ENCODE results near the gene KCNH5. TPM values are rescaled to one million over a fixed set of nuclear protein-coding genes. Genes with fewer than 3 reads are reported as not detected.

Gene KCNH5
- total and polyA plus RNA-seq, 2 donors (not counting 1 experiment from before 2014, with no cell fraction given), result 0.03 to 0.83 TPM

GRCh38 chr14:63088865-63089264 is 43.6 kb upstream of the KCNH5 start:
- no peaks in the 10 kb centered on the region for H3K27me3 ChIP-seq (ENCODE audit: control insufficient read depth, insufficient read depth, low read length)
- H4K20me1 ChIP-seq (ENCODE audit: control insufficient read depth, extremely low read depth, insufficient read depth, low read length), result no peaks in the 10 kb centered on the region
- H3K27ac ChIP-seq (ENCODE audit: insufficient read depth, low read length), result no peak overlapping the region
- H3K9ac ChIP-seq (ENCODE audit: insufficient read depth, low read length), result no peak overlapping the region
- H3K4me2 ChIP-seq (ENCODE audit: extremely low read depth, insufficient read depth, low read length), result no peak overlapping the region
- no peaks in the 10 kb centered on the region for H3K9me3 ChIP-seq (ENCODE audit: control insufficient read depth, insufficient read depth, low read depth, low read length)
- TF ChIP-seq CTCF (conservative IDR thresholded peaks at IDR 0.05 in 1 of 2, IDR thresholded peaks at IDR 0.05 in 1 of 2; ENCODE audit: low read depth in 1 of 2, low read length in 2 of 2), result no peak
- no peak for TF ChIP-seq EZH2 (IDR thresholded peaks at IDR 0.05; ENCODE audit: low read length, missing control alignments)
- H3K79me2 ChIP-seq (ENCODE audit: control insufficient read depth, insufficient read depth, low read length), result no peaks in the 10 kb centered on the region
- no peak overlapping the region for H2AFZ ChIP-seq (ENCODE audit: low read length)
- H3K4me1 ChIP-seq (ENCODE audit: control insufficient read depth, extremely low read depth, insufficient read depth, low read length), result no peaks in the 10 kb centered on the region
- no peaks in the 10 kb centered on the region for H3K36me3 ChIP-seq (ENCODE audit: control insufficient read depth, insufficient read depth, low read length)
- no peak overlapping the region for H3K4me3 ChIP-seq (replicated peaks in 1 of 4; ENCODE audit: control extremely low read depth in 1 of 4, insufficient read depth in 1 of 4, low read depth in 3 of 4, low read length in 4 of 4)
- DNase-seq (ENCODE audit: low read depth in 2 of 2), result no peak

GRCh38 chr14:63078569-63078968 is 33.3 kb upstream of the KCNH5 start:
- Histone ChIP-seq H2AFZ (ENCODE audit: low read length) (no peak overlapping the region), H3K4me1 (ENCODE audit: control insufficient read depth, extremely low read depth, insufficient read depth, low read length) (no peaks in the 10 kb centered on the region), H3K4me3 (replicated peaks in 1 of 4; ENCODE audit: control extremely low read depth in 1 of 4, insufficient read depth in 1 of 4, low read depth in 3 of 4, low read length in 4 of 4) (no peak overlapping the region), H3K79me2 (ENCODE audit: control insufficient read depth, insufficient read depth, low read length) (no peaks in the 10 kb centered on the region), H3K27ac (ENCODE audit: insufficient read depth, low read length) (no peak overlapping the region), H3K27me3 (ENCODE audit: control insufficient read depth, insufficient read depth, low read length) (no peaks in the 10 kb centered on the region), H3K36me3 (ENCODE audit: control insufficient read depth, insufficient read depth, low read length) (no peaks in the 10 kb centered on the region), H3K4me2 (ENCODE audit: extremely low read depth, insufficient read depth, low read length) (no peak overlapping the region), H3K9ac (ENCODE audit: insufficient read depth, low read length) (no peak overlapping the region), H4K20me1 (ENCODE audit: control insufficient read depth, extremely low read depth, insufficient read depth, low read length) (no peaks in the 10 kb centered on the region), H3K9me3 (ENCODE audit: control insufficient read depth, insufficient read depth, low read depth, low read length) (no peaks in the 10 kb centered on the region)
- no peak for DNase-seq (ENCODE audit: low read depth in 2 of 2)
- TF ChIP-seq EZH2 (IDR thresholded peaks at IDR 0.05; ENCODE audit: low read length, missing control alignments) (no peak), CTCF (conservative IDR thresholded peaks at IDR 0.05 in 1 of 2, IDR thresholded peaks at IDR 0.05 in 1 of 2; ENCODE audit: low read depth in 1 of 2, low read length in 2 of 2) (no peak)

GRCh38 chr14:63076488-63076887 is 31.2 kb upstream of the KCNH5 start:
- no peaks in the 10 kb centered on the region for H3K9me3 ChIP-seq (ENCODE audit: control insufficient read depth, insufficient read depth, low read depth, low read length)
- no peak overlapping the region for H3K4me3 ChIP-seq (replicated peaks in 1 of 4; ENCODE audit: control extremely low read depth in 1 of 4, insufficient read depth in 1 of 4, low read depth in 3 of 4, low read length in 4 of 4)
- H3K9ac ChIP-seq (ENCODE audit: insufficient read depth, low read length), result no peak overlapping the region
- H3K27ac ChIP-seq (ENCODE audit: insufficient read depth, low read length), result no peak overlapping the region
- no peak for TF ChIP-seq CTCF (conservative IDR thresholded peaks at IDR 0.05 in 1 of 2, IDR thresholded peaks at IDR 0.05 in 1 of 2; ENCODE audit: low read depth in 1 of 2, low read length in 2 of 2)
- no peak for TF ChIP-seq EZH2 (IDR thresholded peaks at IDR 0.05; ENCODE audit: low read length, missing control alignments)
- H4K20me1 ChIP-seq (ENCODE audit: control insufficient read depth, extremely low read depth, insufficient read depth, low read length), result no peaks in the 10 kb centered on the region
- no peak overlapping the region for H3K4me2 ChIP-seq (ENCODE audit: extremely low read depth, insufficient read depth, low read length)
- no peak for DNase-seq (ENCODE audit: low read depth in 2 of 2)
- no peaks in the 10 kb centered on the region for H3K4me1 ChIP-seq (ENCODE audit: control insufficient read depth, extremely low read depth, insufficient read depth, low read length)
- H3K27me3 ChIP-seq (ENCODE audit: control insufficient read depth, insufficient read depth, low read length), result no peaks in the 10 kb centered on the region
- H3K36me3 ChIP-seq (ENCODE audit: control insufficient read depth, insufficient read depth, low read length), result no peaks in the 10 kb centered on the region
- no peaks in the 10 kb centered on the region for H3K79me2 ChIP-seq (ENCODE audit: control insufficient read depth, insufficient read depth, low read length)
- no peak overlapping the region for H2AFZ ChIP-seq (ENCODE audit: low read length)

Measured in fibroblast of lung (primary cell).